HCT116 (cell line): ENCODE results near the gene CRACR2A. TPM values are rescaled to one million over a fixed set of nuclear protein-coding genes. Genes with fewer than 3 reads are reported as not detected.

Source experiments
- ATAC-seq: fragments of 200-7000 bp; cut with Tn5 transposase; 2 replicates; pipeline ENCODE4 v1.9.1; 2020; ENCODE audit warnings: mild to moderate bottlenecking, moderate library complexity
- BruUV-seq: library from RNA; stranded (reverse); fragments of 400-500 nt; replicated peaks from 2 replicates; lab custom pipeline; 2021; lab: Mats Ljungman, UMichigan
- CTCF ChIA-PET: fragments of 300-600 bp; sonication (Branson Sonifier 250); formaldehyde crosslinking; loops from one replicate; lab custom pipeline; 2021; ENCODE audit warnings: antibody characterized with exemption; lab: Charles Lee
- POLR2A ChIA-PET: fragments of 300-600, 350-600 bp; sonication (Branson Sonifier 250); formaldehyde crosslinking; loops from one replicate; lab custom pipeline; 2021; ENCODE audit warnings: antibody characterized with exemption; lab: Charles Lee
- RAD21 ChIA-PET, 2 experiments: fragments of 300-600 bp; sonication (Branson Sonifier 250); formaldehyde crosslinking; loops; one replicate each; lab custom pipeline; 2023; ENCODE audit warnings: low total read pairs in 2 of 2; ENCODE audit not compliant: uncharacterized antibody in 2 of 2, unreplicated experiment in 2 of 2, low non-redundant PET in 1 of 2; lab: Charles Lee
- DNase-seq: peaks from one replicate; pipeline ENCODE4 v3.0.0-alpha.2; 2010; ENCODE audit warnings: low read depth, low spot score
- H2AFZ ChIP-seq: fragments of 200-600 bp; shearing (Covaris generic), sonication (generic); 2 replicates; pipeline ENCODE4 v1.6.1; 2017; ENCODE audit warnings: low read depth, mixed run types, mixed read lengths, antibody characterized with exemption, low read length; ENCODE audit not compliant: poor library complexity, severe bottlenecking
- H3K27ac ChIP-seq: 2 replicates; pipeline ENCODE4 v1.5.1; 2012; ENCODE audit warnings: low read depth, low read length
- H3K27me3 ChIP-seq: fragments of 200-600 bp; sonication (generic); 2 replicates; pipeline ENCODE4 v1.6.1; 2016; ENCODE audit warnings: mixed run types, low read length, mixed read lengths; ENCODE audit not compliant: insufficient read depth
- H3K36me3 ChIP-seq, 2 experiments: fragments of 200-500 bp in 1 of 2; fragments of 200-600 bp in 1 of 2; sonication (Bioruptor generic) in 1 of 2; sonication (generic) in 1 of 2; 2 replicates each; pipeline versions ENCODE4 v1.5.1 to v1.6.1; 2014 to 2016; ENCODE audit warnings: low read length in 2 of 2, inconsistent platforms in 1 of 2, mixed read lengths in 1 of 2, mixed run types in 1 of 2; ENCODE audit not compliant: insufficient read depth in 2 of 2, control insufficient read depth in 1 of 2
- H3K4me1 ChIP-seq, 2 experiments: fragments of 200-600 bp in 1 of 2; sonication (generic) in 1 of 2; 2 replicates each; pipeline versions ENCODE4 v1.5.1 to v1.6.1; 2012 to 2017; ENCODE audit warnings: low read length in 2 of 2, inconsistent platforms in 1 of 2, mild to moderate bottlenecking in 1 of 2, mixed read lengths in 1 of 2, mixed run types in 1 of 2, moderate library complexity in 1 of 2; ENCODE audit not compliant: insufficient read depth in 2 of 2, control insufficient read depth in 1 of 2
- H3K4me2 ChIP-seq: fragments of 200-600 bp; sonication (generic); 2 replicates; pipeline ENCODE4 v1.6.1; 2017; ENCODE audit warnings: mixed run types, low read length, mixed read lengths
- H3K4me3 ChIP-seq, 2 experiments: fragments of 200-600 bp in 1 of 2; sonication (generic) in 1 of 2; replicated peaks in 1 of 2; 2 replicates each; pipeline ENCODE4 v1.5.1; 2011 to 2016; ENCODE audit warnings: low read length in 2 of 2, control low read depth in 1 of 2, low read depth in 1 of 2, mild to moderate bottlenecking in 1 of 2, mixed read lengths in 1 of 2, mixed run types in 1 of 2
- H3K79me2 ChIP-seq: fragments of 200-600 bp; sonication (generic); 2 replicates; pipeline ENCODE4 v1.6.1; 2017; ENCODE audit warnings: mild to moderate bottlenecking, mixed run types, low read length, moderate library complexity, mixed read lengths; ENCODE audit not compliant: insufficient read depth
- H3K9ac ChIP-seq: fragments of 200-600 bp; sonication (generic); 2 replicates; pipeline ENCODE4 v1.6.1; 2016; ENCODE audit warnings: low read length, mixed read lengths
- H3K9me2 ChIP-seq: fragments of 200-600 bp; sonication (generic), shearing (Covaris generic); 2 replicates; pipeline ENCODE4 v1.6.1; 2017; ENCODE audit warnings: mixed run types, mild to moderate bottlenecking, moderate library complexity; ENCODE audit not compliant: insufficient read depth
- H3K9me3 ChIP-seq, 2 experiments: fragments of 200-500 bp in 1 of 2; fragments of 200-600 bp in 1 of 2; sonication (Bioruptor generic) in 1 of 2; sonication (generic) in 1 of 2; 2 replicates each; pipeline ENCODE4 v1.6.1; 2014 to 2017; ENCODE audit warnings: low read length in 2 of 2, mixed read lengths in 2 of 2, inconsistent platforms in 1 of 2, low read depth in 1 of 2, mild to moderate bottlenecking in 1 of 2, mixed run types in 1 of 2, moderate library complexity in 1 of 2; ENCODE audit not compliant: control insufficient read depth in 1 of 2, insufficient read depth in 1 of 2
- H4K20me1 ChIP-seq: fragments of 200-600 bp; sonication (generic), shearing (Covaris generic); 2 replicates; pipeline ENCODE4 v1.6.1; 2017; ENCODE audit warnings: mixed run types, mild to moderate bottlenecking, moderate library complexity; ENCODE audit not compliant: insufficient read depth
- CBX3 ChIP-seq: IDR thresholded peaks from 2 replicates; pipeline ENCODE4 v1.6.1; 2012; ENCODE audit warnings: low read depth
- CEBPB ChIP-seq: IDR thresholded peaks from 2 replicates; pipeline ENCODE4 v1.6.1; 2012; ENCODE audit warnings: low read depth
- EGR1 ChIP-seq: IDR thresholded peaks from 2 replicates; pipeline ENCODE4 v1.6.1; 2012; ENCODE audit warnings: low read depth
- ELF1 ChIP-seq: IDR thresholded peaks from 2 replicates; pipeline ENCODE4 v1.6.1; 2012; ENCODE audit warnings: low read depth, borderline replicate concordance
- EZH2 ChIP-seq: fragments of 200-600 bp; sonication (generic); IDR thresholded peaks from 2 replicates; pipeline ENCODE4 v1.6.1; 2017; ENCODE audit warnings: antibody characterized with exemption, mixed run types
- JUND ChIP-seq: IDR thresholded peaks from 2 replicates; pipeline ENCODE4 v1.6.1; 2012
- MAX ChIP-seq: IDR thresholded peaks from 2 replicates; pipeline ENCODE4 v1.6.1; 2012
- POLR2A ChIP-seq: IDR thresholded peaks from 2 replicates; pipeline ENCODE4 v1.7.0; 2011; ENCODE audit warnings: borderline replicate concordance; ENCODE audit not compliant: insufficient read depth, insufficient read length; ENCODE audit errors: extremely low read depth
- POLR2AphosphoS5 ChIP-seq: IDR thresholded peaks from 2 replicates; pipeline ENCODE4 v1.6.1; 2011; ENCODE audit warnings: mild to moderate bottlenecking, low read depth, low read length, moderate library complexity
- RAD21 ChIP-seq: IDR thresholded peaks from 2 replicates; pipeline ENCODE4 v1.6.1; 2012; ENCODE audit warnings: low read depth, mild to moderate bottlenecking
- SIN3A ChIP-seq: IDR thresholded peaks from 2 replicates; pipeline ENCODE4 v1.6.1; 2012; ENCODE audit warnings: low read depth
- SP1 ChIP-seq: IDR thresholded peaks from 2 replicates; pipeline ENCODE4 v1.6.1; 2012; ENCODE audit warnings: low read depth
- YY1 ChIP-seq: IDR thresholded peaks from 2 replicates; pipeline ENCODE4 v1.6.1; 2011; ENCODE audit warnings: low read length, low read depth, moderate library complexity, mild to moderate bottlenecking; ENCODE audit not compliant: insufficient replicate concordance; ENCODE audit errors: extremely low read depth
- ZBTB33 ChIP-seq: IDR thresholded peaks from 2 replicates; pipeline ENCODE4 v1.6.1; 2011; ENCODE audit warnings: mild to moderate bottlenecking, low read length, moderate library complexity; ENCODE audit not compliant: insufficient replicate concordance; ENCODE audit errors: extremely low read depth
- ZNF274 ChIP-seq: fragments of 200-500 bp; sonication (Bioruptor generic); IDR thresholded peaks from 2 replicates; pipeline ENCODE4 v1.6.1; 2014; ENCODE audit warnings: mild to moderate bottlenecking, low read depth, low read length, inconsistent platforms
- intact Hi-C: fragments of 100-400 bp; cut with micrococcal nuclease; formaldehyde crosslinking; loops from 2 replicates; pipeline ENCODE4 v1.10.0; 2022
- total RNA-seq: library from RNA; stranded (reverse); gene quantifications from one replicate; pipeline ENCODE4 v1.2.1, GENCODE V29; 2021; ENCODE audit not compliant: unreplicated experiment

CRACR2A gene
- total RNA-seq, 1 experiment from 2014 or later = 18.4 TPM

- Histone ChIP-seq H3K4me1 (no peaks in the 10 kb centered on the region), H3K9me2 (no peaks in the 10 kb centered on the region), H3K9ac (no peak overlapping the region), H3K36me3 (no peaks in the 10 kb centered on the region), H2AFZ (no peak overlapping the region), H3K79me2 (no peaks in the 10 kb centered on the region), H4K20me1 (no peaks in the 10 kb centered on the region), H3K27me3 (peaks cover 18% of the 10 kb centered on the region; the same call in 1 of the 2 replicates), H3K9me3 (no peaks in the 10 kb centered on the region), H3K27ac (no peak overlapping the region), H3K4me2 (no peak overlapping the region), H3K4me3 (no peak overlapping the region)
- ChIA-PET RAD21 (no interaction called here), CTCF (no interaction called here), POLR2A (no interaction called here)
- ATAC-seq (no peak), DNase-seq (no peak)
- intact Hi-C loops = no loop called here
- TF ChIP-seq POLR2A (no peak), YY1 (no peak)
- no TSS peak for BruUV-seq
Measured at GRCh38 chr12:3594966-3595365, 157.9 kb downstream of the CRACR2A start.

- H3K9ac ChIP-seq = no peak overlapping the region
- no peaks in the 10 kb centered on the region for H4K20me1 ChIP-seq
- H3K9me2 ChIP-seq = no peaks in the 10 kb centered on the region
- BruUV-seq = no TSS peak
- no peaks in the 10 kb centered on the region for H3K9me3 ChIP-seq
- CTCF ChIA-PET = no interaction called here
- no peak overlapping the region for H2AFZ ChIP-seq
- ATAC-seq (no peak), DNase-seq (no peak)
- H3K27ac ChIP-seq = no peak overlapping the region
- POLR2A ChIA-PET = no interaction called here
- no peak overlapping the region for H3K4me2 ChIP-seq
- H3K4me3 ChIP-seq = no peak overlapping the region
- no peak for TF ChIP-seq ZNF274
- no peak for TF ChIP-seq ELF1
- TF ChIP-seq POLR2AphosphoS5 = no peak
- no peak for TF ChIP-seq RAD21
- TF ChIP-seq EGR1 = no peak
- TF ChIP-seq SP1 = no peak
- no peak for TF ChIP-seq SIN3A
- TF ChIP-seq EZH2 = no peak
- TF ChIP-seq CEBPB = no peak
- no peak for TF ChIP-seq JUND
- no peak for TF ChIP-seq ZBTB33
- TF ChIP-seq CBX3 = no peak
- no peak for TF ChIP-seq MAX
- no peak for TF ChIP-seq POLR2A
- no peak for TF ChIP-seq YY1
- RAD21 ChIA-PET = no interaction called here
- intact Hi-C loops = no loop called here
- peaks cover 24% of the 10 kb centered on the region; the same call in 1 of the 2 replicates for H3K27me3 ChIP-seq
- H3K79me2 ChIP-seq = no peaks in the 10 kb centered on the region
- no peaks in the 10 kb centered on the region for H3K36me3 ChIP-seq
- no peaks in the 10 kb centered on the region for H3K4me1 ChIP-seq
Measured at GRCh38 chr12:3593906-3594483, 158.9 kb downstream of the CRACR2A start.
